Astrocyte of the spinal cord (primary cell): ENCODE measurements around the gene AMOTL1.

Source experiments
- DNase-seq: peaks from one replicate; pipeline ENCODE4 v3.0.0; 2011; ENCODE audit warnings: low read depth, low spot score
- H3K4me3 ChIP-seq: 2 replicates; pipeline ENCODE4 v1.5.1; 2011; ENCODE audit warnings: low read depth, mild to moderate bottlenecking, low read length, moderate library complexity
- in situ Hi-C: cut with HindIII; loops from 2 replicates; pipeline ENCODE4 v1.10.0; 2017; ENCODE audit warnings: low sequenced_read_pairs
- TF ChIP-seq, protein P1 (sequence below): IDR thresholded peaks from 2 replicates; pipeline ENCODE4 v1.5.1; 2012; ENCODE audit warnings: low read depth, mild to moderate bottlenecking, low read length, inconsistent platforms

Gene AMOTL1

DNA sequence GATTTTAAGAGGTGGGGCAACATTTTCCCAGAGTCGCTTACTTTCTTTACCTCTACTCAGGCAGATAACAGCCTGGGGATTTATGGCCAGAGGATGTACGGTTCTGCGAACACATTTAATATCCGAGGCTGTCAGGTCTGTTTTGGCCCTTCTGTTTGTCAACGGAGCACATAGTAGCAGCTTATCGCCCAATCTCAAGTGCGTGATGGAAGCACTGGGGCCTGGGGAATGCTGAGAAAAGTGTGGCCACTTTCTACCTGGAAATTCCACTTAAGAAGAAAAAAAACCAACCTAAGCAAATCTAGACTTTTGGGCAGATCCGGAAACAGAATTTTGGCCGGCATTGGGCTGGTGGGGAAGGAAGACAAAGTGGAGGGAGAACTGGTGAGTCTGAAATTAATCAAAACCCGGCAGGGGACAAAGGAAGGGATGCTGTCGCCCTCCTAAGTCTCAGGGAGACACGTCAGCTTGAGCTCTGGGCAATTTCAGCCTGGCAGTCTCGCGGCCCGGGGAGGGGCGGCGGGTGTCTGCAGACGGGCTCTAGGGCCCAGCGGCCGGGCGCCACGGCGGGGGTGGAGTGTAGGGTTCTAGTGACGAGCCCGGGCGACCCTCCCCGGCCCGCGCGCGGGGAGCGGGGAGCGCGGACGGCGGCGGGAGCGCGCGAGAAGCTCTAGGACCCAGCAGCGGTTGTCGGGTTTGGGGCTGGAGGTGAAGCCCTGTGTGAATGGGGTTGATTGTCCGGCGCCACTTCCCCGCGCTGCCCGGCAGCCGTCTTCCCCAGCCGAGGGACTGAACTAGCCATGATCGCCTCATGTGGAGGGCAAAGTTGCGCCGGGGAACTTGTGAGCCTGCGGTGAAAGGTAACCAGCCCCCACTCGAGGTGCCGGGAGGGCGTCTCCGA, at the start of gene AMOTL1:
Gene AMOTL1, plus strand, starts transcription at position 656 of the 901 bp plus-strand sequence. Its CDS starts 156 bp downstream, at position 812.
- TF ChIP-seq, protein P1, sequence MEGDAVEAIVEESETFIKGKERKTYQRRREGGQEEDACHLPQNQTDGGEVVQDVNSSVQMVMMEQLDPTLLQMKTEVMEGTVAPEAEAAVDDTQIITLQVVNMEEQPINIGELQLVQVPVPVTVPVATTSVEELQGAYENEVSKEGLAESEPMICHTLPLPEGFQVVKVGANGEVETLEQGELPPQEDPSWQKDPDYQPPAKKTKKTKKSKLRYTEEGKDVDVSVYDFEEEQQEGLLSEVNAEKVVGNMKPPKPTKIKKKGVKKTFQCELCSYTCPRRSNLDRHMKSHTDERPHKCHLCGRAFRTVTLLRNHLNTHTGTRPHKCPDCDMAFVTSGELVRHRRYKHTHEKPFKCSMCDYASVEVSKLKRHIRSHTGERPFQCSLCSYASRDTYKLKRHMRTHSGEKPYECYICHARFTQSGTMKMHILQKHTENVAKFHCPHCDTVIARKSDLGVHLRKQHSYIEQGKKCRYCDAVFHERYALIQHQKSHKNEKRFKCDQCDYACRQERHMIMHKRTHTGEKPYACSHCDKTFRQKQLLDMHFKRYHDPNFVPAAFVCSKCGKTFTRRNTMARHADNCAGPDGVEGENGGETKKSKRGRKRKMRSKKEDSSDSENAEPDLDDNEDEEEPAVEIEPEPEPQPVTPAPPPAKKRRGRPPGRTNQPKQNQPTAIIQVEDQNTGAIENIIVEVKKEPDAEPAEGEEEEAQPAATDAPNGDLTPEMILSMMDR, result no peak

GRCh38 chr11:94719876-94720275, 48.3 kb upstream of the AMOTL1 start:
- no peak for DNase-seq
- no peak overlapping the region for H3K4me3 ChIP-seq
- TF ChIP-seq, protein P1, result no peak
- in situ Hi-C loops, result no loop called here

More for the DNA sequence above, at the start of gene AMOTL1:
- peak within 1 kb of the TSS; percentile 94 for H3K4me3 ChIP-seq
- DNase-seq, result peak; percentile 89
- in situ Hi-C loops, result no loop called here

DNA sequence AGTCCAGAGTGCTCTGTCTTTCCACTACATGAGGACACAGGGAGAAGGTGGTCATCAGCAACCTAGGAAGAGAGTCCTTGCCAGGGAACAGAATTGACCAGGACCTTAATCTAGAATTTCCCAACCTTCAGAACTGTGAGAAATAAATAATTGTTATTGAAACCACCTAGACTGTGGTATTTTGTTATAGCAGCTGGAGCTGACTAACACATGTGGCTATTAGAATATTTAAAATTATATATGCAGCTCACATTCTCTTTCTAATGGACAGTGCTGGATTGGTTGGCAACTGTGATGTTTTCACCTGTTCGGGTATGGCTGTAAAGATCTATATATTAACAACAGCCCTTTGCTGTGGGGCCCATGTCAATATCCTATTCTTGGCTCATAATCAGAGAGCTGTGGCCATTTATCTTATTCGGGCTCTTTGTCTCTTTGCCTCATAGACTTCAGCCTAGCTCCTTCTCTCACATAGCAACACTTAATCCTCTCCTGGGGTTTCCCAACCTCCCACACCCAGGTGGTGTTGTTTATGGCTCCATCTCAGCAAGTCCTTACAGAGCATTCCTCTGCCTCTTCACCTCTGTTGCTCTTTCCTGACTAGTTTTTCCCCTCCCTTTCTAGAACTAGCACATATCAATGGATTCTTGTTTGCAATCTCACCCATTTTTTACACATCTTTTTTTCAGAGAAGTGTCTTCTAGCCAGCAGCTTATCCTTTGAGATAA, 46.4 kb upstream of the AMOTL1 start:
- in situ Hi-C loops, result no loop called here
- DNase-seq, result no peak
- TF ChIP-seq, protein P1, result no peak

GRCh38 chr11:94722735-94723134, 45.4 kb upstream of the AMOTL1 start:
- H3K4me3 ChIP-seq, result no peak overlapping the region
- in situ Hi-C loops, result no loop called here
- no peak for DNase-seq
- TF ChIP-seq, protein P1, result no peak

More for the DNA sequence above, 46.4 kb upstream of the AMOTL1 start:
- H3K4me3 ChIP-seq, result no peak overlapping the region

GRCh38 chr11:94725097-94725496, 43.1 kb upstream of the AMOTL1 start:
- in situ Hi-C loops, result no loop called here
- no peak for DNase-seq
- H3K4me3 ChIP-seq, result no peak overlapping the region
- TF ChIP-seq, protein P1, result no peak

DNA sequence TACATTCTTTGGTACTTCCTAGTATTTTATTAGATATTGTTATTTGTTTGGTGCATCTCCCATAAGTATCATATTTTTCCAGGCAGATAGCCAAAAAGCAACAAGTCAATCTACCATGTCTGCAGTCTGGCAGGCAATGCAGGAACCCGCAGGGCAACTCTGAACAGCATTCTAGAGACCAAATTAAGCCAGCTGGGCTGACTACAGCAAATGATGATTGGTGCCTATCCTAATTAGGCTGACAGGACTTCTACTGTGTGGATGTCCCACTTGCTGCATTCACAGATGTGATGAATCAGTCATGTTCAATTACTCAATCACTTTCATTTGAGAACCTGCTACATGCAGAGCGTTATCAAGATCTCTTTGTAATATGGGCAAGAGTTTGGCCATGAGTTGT, 40.3 kb upstream of the AMOTL1 start:
- TF ChIP-seq, protein P1, result no peak
- DNase-seq, result no peak
- in situ Hi-C loops, result no loop called here
- no peak overlapping the region for H3K4me3 ChIP-seq
